ENCODE results near the gene TMC6.

- TF ChIP-seq MXI1 (IDR thresholded peaks at IDR 0.05; ENCODE audit: low read depth, low read length) (no peak), POLR2AphosphoS5 (IDR thresholded peaks at IDR 0.05; ENCODE audit: low read depth, low read length) (no peak), FOXM1 (IDR thresholded peaks at IDR 0.05; ENCODE audit: low read depth) (no peak)
- TF ChIP-seq, protein P1, sequence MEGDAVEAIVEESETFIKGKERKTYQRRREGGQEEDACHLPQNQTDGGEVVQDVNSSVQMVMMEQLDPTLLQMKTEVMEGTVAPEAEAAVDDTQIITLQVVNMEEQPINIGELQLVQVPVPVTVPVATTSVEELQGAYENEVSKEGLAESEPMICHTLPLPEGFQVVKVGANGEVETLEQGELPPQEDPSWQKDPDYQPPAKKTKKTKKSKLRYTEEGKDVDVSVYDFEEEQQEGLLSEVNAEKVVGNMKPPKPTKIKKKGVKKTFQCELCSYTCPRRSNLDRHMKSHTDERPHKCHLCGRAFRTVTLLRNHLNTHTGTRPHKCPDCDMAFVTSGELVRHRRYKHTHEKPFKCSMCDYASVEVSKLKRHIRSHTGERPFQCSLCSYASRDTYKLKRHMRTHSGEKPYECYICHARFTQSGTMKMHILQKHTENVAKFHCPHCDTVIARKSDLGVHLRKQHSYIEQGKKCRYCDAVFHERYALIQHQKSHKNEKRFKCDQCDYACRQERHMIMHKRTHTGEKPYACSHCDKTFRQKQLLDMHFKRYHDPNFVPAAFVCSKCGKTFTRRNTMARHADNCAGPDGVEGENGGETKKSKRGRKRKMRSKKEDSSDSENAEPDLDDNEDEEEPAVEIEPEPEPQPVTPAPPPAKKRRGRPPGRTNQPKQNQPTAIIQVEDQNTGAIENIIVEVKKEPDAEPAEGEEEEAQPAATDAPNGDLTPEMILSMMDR (IDR thresholded peaks at IDR 0.05), result no peak
Measured at GRCh38 chr17:78151514-78152008, 23.0 kb upstream of the TMC6 start.

All from SK-N-SH (cell line).